Caco-2 (cell line): ENCODE data around the gene PMVK. TPM values are rescaled to one million over a fixed set of nuclear protein-coding genes. Genes with fewer than 3 reads are reported as not detected.

ENCODE experiments used
- BruUV-seq: library from RNA; stranded (reverse); fragments of 400-500 nt; replicated peaks from 2 replicates; lab custom pipeline; 2021; lab: Mats Ljungman, UMichigan
- CTCF ChIA-PET: fragments of 300-600 bp; sonication (Branson Sonifier 250); formaldehyde crosslinking; loops from one replicate; lab custom pipeline; 2022; ENCODE audit warnings: antibody characterized with exemption; lab: Charles Lee
- POLR2A ChIA-PET: fragments of 300-600 bp; sonication (Branson Sonifier 250); formaldehyde crosslinking; loops from one replicate; lab custom pipeline; 2022; ENCODE audit warnings: antibody characterized with exemption; lab: Charles Lee
- DNase-seq, 2 experiments: peaks; one replicate each; pipeline versions ENCODE4 v3.0.0 to v3.0.0-alpha.2; 2020 to 2022
- H3K27me3 ChIP-seq: replicated peaks from 2 replicates; pipeline ENCODE4 v1.6.0; 2011; ENCODE audit warnings: low read length; ENCODE audit not compliant: control insufficient read depth, insufficient read depth
- H3K36me3 ChIP-seq: 2 replicates; pipeline ENCODE4 v1.5.1; 2011; ENCODE audit warnings: low read length; ENCODE audit not compliant: control insufficient read depth, insufficient read depth
- H3K4me1 ChIP-seq: fragments of 250-450 bp; sonication (Bioruptor Pico); 2 replicates; pipeline ENCODE4 v1.5.1; 2020; ENCODE audit warnings: mild to moderate bottlenecking
- H3K4me3 ChIP-seq: 2 replicates; pipeline ENCODE4 v1.5.1; 2011; ENCODE audit warnings: low read depth, mild to moderate bottlenecking, control low read depth, low read length
- H3K9me3 ChIP-seq: fragments of 250-450 bp; sonication (Bioruptor Pico); 2 replicates; pipeline ENCODE4 v1.5.1; 2020; ENCODE audit warnings: mild to moderate bottlenecking, moderate library complexity
- H3K27ac Mint-ChIP-seq: one replicate; pipeline ENCODE4 v1.8.0; 2022; ENCODE audit warnings: mixed read lengths; ENCODE audit not compliant: unreplicated experiment
- H3K27me3 Mint-ChIP-seq: one replicate; pipeline ENCODE4 v1.8.0; 2022; ENCODE audit warnings: mixed read lengths; ENCODE audit not compliant: insufficient read depth, unreplicated experiment
- H3K36me3 Mint-ChIP-seq: one replicate; pipeline ENCODE4 v1.8.0; 2022; ENCODE audit warnings: mild to moderate bottlenecking, mixed read lengths; ENCODE audit not compliant: insufficient read depth, unreplicated experiment
- H3K4me1 Mint-ChIP-seq: one replicate; pipeline ENCODE4 v1.8.0; 2022; ENCODE audit warnings: low read depth, mixed read lengths; ENCODE audit not compliant: unreplicated experiment
- H3K4me3 Mint-ChIP-seq: one replicate; pipeline ENCODE4 v1.8.0; 2022; ENCODE audit warnings: mild to moderate bottlenecking, moderate library complexity, mixed read lengths; ENCODE audit not compliant: unreplicated experiment
- H3K9me3 Mint-ChIP-seq: one replicate; pipeline ENCODE4 v1.8.0; 2022; ENCODE audit warnings: mixed read lengths; ENCODE audit not compliant: unreplicated experiment
- intact Hi-C: fragments of 100-400 bp; cut with micrococcal nuclease; formaldehyde crosslinking; loops from one replicate; pipeline ENCODE4 v1.10.0; 2022; ENCODE audit not compliant: unreplicated experiment
- total RNA-seq: library from RNA; stranded (reverse); gene quantifications from 2 replicates; pipeline ENCODE4 v1.2.3, GENCODE V29; 2022
- TF ChIP-seq, protein P1 (sequence below), 2 experiments: fragments of 200-600 bp in 1 of 2; IDR thresholded peaks; 1 replicate in 1 of 2; 2 replicates in 1 of 2; pipeline versions ENCODE4 v1.5.1 to v1.8.0; 2011 to 2022; ENCODE audit warnings: antibody characterized with exemption in 1 of 2, control low read depth in 1 of 2, inconsistent platforms in 1 of 2, low read depth in 1 of 2, low read length in 1 of 2, mild to moderate bottlenecking in 1 of 2, moderate library complexity in 1 of 2; ENCODE audit not compliant: insufficient read depth in 1 of 2, severe bottlenecking in 1 of 2, unreplicated experiment in 1 of 2

PMVK gene
- total RNA-seq, 1 experiment from 2014 or later = 25.1 TPM

DNA sequence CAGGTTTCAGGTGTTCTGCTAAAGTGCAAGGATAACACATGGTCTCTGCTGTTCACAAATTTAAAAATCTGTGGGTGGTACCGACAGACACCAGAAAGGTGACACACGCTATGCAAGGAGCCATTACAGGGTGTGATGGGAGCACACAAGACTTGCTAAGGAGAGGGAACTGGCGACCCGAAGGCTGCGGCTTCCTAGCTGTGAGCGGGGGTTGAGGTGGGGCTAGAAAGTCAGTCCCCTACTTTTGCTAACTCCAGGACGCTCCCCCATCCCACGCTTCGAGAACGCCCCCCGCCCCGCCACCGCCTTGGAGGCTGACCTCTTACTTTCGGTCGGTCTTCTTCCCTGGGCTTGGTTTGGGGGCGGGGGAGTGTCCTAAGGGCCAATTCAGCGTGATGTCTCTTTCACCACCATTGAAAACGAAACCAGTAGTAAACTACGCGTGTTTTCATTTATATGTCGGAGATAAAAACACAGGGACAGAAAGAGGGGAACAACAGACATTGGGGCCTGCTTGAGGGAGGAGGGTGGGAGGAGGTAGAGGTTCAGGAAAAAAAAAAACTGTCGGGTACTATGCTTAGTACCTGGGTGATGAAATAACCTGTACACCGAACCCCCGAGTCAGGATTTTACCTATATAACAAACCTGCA is 39.0 kb upstream of the PMVK start:
- ChIA-PET POLR2A (interaction anchor here (1.3 to 1.8 kb wide), 2 partner anchors 8 to 39 kb away, joined by 4 to 5 read pairs; partner anchors contain the start of genes FLAD1 and PMVK), CTCF (interaction anchor here (2.3 kb wide), 1 partner anchor 24 kb away, joined by 8 read pairs; no protein-coding TSS in a partner anchor)
- Histone ChIP-seq H3K4me3 (peak overlapping the region; percentile 52), H3K36me3 (peaks cover 2% of the 10 kb centered on the region; the same call in 1 of the 2 replicates), H3K9me3 (no peaks in the 10 kb centered on the region), H3K27me3 (no peaks in the 10 kb centered on the region), H3K4me1 (peaks cover 22% of the 10 kb centered on the region)
- TF ChIP-seq, protein P1, sequence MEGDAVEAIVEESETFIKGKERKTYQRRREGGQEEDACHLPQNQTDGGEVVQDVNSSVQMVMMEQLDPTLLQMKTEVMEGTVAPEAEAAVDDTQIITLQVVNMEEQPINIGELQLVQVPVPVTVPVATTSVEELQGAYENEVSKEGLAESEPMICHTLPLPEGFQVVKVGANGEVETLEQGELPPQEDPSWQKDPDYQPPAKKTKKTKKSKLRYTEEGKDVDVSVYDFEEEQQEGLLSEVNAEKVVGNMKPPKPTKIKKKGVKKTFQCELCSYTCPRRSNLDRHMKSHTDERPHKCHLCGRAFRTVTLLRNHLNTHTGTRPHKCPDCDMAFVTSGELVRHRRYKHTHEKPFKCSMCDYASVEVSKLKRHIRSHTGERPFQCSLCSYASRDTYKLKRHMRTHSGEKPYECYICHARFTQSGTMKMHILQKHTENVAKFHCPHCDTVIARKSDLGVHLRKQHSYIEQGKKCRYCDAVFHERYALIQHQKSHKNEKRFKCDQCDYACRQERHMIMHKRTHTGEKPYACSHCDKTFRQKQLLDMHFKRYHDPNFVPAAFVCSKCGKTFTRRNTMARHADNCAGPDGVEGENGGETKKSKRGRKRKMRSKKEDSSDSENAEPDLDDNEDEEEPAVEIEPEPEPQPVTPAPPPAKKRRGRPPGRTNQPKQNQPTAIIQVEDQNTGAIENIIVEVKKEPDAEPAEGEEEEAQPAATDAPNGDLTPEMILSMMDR (IDR thresholded peaks at IDR 0.05; ENCODE audit: insufficient read depth in 1 of 2, low read depth in 1 of 2, low read length in 1 of 2, severe bottlenecking in 1 of 2, unreplicated experiment in 1 of 2) = no peak
- DNase-seq = peak; percentile 62 to 63
- intact Hi-C loops = no loop called here
- H3K4me1 Mint-ChIP-seq = peaks cover 18% of the 10 kb centered on the region
- H3K4me3 Mint-ChIP-seq = no peak overlapping the region
- no peaks in the 10 kb centered on the region for H3K27me3 Mint-ChIP-seq
- H3K9me3 Mint-ChIP-seq = no peaks in the 10 kb centered on the region
- TSS peak; percentile 66 for BruUV-seq
- no peak overlapping the region for H3K27ac Mint-ChIP-seq
- peaks cover 30% of the 10 kb centered on the region for H3K36me3 Mint-ChIP-seq

DNA sequence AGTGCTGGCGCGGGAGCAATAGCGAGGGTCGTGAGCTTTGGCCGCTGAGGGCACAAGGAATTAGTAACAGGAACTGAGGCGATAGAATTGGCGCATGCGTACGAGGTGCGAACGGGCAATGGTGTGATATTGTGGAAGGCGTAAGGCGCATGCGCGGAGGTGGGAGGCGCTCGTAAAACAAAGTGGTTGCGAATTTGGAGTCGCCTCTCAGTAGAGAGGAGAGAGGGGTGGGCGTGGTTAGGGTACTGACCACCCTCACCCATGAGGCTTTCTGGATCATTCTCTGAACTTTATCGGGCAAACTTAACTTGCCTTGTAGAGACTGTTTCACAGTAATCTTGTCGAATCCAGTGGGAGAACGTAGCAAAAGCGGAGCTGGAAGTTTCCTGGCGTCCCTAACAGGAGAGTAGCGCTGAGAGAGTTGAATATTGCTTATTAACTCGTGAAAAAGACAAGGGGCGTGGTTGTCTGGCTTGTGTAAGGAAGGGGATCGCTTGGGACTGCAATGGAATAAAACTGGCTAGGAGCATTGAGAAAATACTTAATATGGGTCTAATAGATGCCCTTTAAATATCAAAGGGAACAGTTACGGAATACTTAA is 38.4 kb upstream of the PMVK start:
- ChIA-PET POLR2A (interaction anchor here (0.7 to 1.8 kb wide), 5 partner anchors 8 to 38 kb away, joined by 4 to 20 read pairs (median 9); partner anchors contain the start of genes FLAD1, LENEP, PMVK and PYGO2), CTCF (interaction anchor here (1.6 to 2.3 kb wide), 3 partner anchors 14 to 87 kb away, joined by 4 to 15 read pairs (median 8); partner anchors contain the start of gene PYGO2)
- Mint-ChIP-seq H3K27me3 (no peaks in the 10 kb centered on the region), H3K9me3 (no peaks in the 10 kb centered on the region), H3K4me1 (peaks cover 19% of the 10 kb centered on the region), H3K36me3 (peaks cover 24% of the 10 kb centered on the region), H3K27ac (no peak overlapping the region), H3K4me3 (no peak overlapping the region)
- intact Hi-C loops = loop anchor here (1.0 to 5.0 kb wide), 4 partner anchors 8 to 87 kb away; partner anchors contain the start of genes EFNA4, FLAD1 and PMVK
- Histone ChIP-seq H3K27me3 (no peaks in the 10 kb centered on the region), H3K9me3 (no peaks in the 10 kb centered on the region), H3K4me3 (peak overlapping the region; percentile 52), H3K4me1 (peaks cover 27% of the 10 kb centered on the region), H3K36me3 (peaks cover 2% of the 10 kb centered on the region; the same call in 1 of the 2 replicates)
- peak; percentile 94 to 96 for DNase-seq
- TF ChIP-seq, protein P1 (IDR thresholded peaks at IDR 0.05; ENCODE audit: insufficient read depth in 1 of 2, low read depth in 1 of 2, low read length in 1 of 2, severe bottlenecking in 1 of 2, unreplicated experiment in 1 of 2) = no peak
- no TSS peak for BruUV-seq
